SK-N-SH (cell line): Measurements from ENCODE around the gene PXYLP1.

ENCODE experiments used
- CTCF ChIP-seq: fragments of 200-600 bp; sonication (generic); IDR thresholded peaks from 2 replicates; pipeline ENCODE4 v1.6.1; 2017; ENCODE audit warnings: antibody characterized with exemption, mild to moderate bottlenecking, moderate library complexity
- EZH2phosphoT487 ChIP-seq: fragments of 200-600 bp; sonication (generic); IDR thresholded peaks from 2 replicates; pipeline ENCODE4 v1.6.1; 2017; ENCODE audit warnings: low read depth, mixed run types, mild to moderate bottlenecking, antibody characterized with exemption, moderate library complexity, borderline replicate concordance
- REST ChIP-seq: IDR thresholded peaks from 2 replicates; pipeline ENCODE4 v1.6.1; 2012; ENCODE audit warnings: mild to moderate bottlenecking, low read depth, low read length, moderate library complexity
- SIN3A ChIP-seq: IDR thresholded peaks from 2 replicates; pipeline ENCODE4 v1.6.1; 2012; ENCODE audit warnings: low read depth, mild to moderate bottlenecking, low read length, moderate library complexity, borderline replicate concordance

- TF ChIP-seq CTCF (peak; percentile 58), REST (no peak), SIN3A (no peak), EZH2phosphoT487 (no peak)
Measured at GRCh38 chr3:141231101-141231951, at the start of gene PXYLP1.
